SK-N-SH (cell line): ENCODE data around the gene AHNAK2. TPM values are rescaled to one million over a fixed set of nuclear protein-coding genes. Genes with fewer than 3 reads are reported as not detected.

Experiments used
- CTCF ChIA-PET: fragments of 300-600, 350-600 bp; formaldehyde crosslinking; extraction: SDS; loops from one replicate; lab custom pipeline; 2021; lab: Yijun Ruan, JAX
- POLR2A ChIA-PET: fragments of 350-600 bp; sonication (Branson Sonifier 250); formaldehyde crosslinking; extraction: SDS; loops from one replicate; lab custom pipeline; 2020; ENCODE audit warnings: antibody characterized with exemption, inconsistent platforms; lab: Yijun Ruan, JAX
- DNase-seq: peaks from one replicate; pipeline ENCODE4 v3.0.0; 2012
- H2AFZ ChIP-seq: fragments of 200-600 bp; sonication (generic); 2 replicates; pipeline ENCODE4 v1.8.1; 2016; ENCODE audit warnings: antibody characterized with exemption, mild to moderate bottlenecking, low read depth
- H3F3A ChIP-seq: fragments of 200-600 bp; sonication (generic); replicated peaks from 2 replicates; pipeline ENCODE3; 2016; ENCODE audit warnings: antibody characterized with exemption, mild to moderate bottlenecking; ENCODE audit not compliant: insufficient read depth
- H3K27ac ChIP-seq, 2 experiments: fragments of 200-500 bp in 1 of 2; fragments of 200-600 bp in 1 of 2; sonication (Bioruptor generic) in 1 of 2; sonication (generic), shearing (Covaris generic) in 1 of 2; 2 replicates each; pipeline versions ENCODE4 v1.5.1 to v1.6.1; 2014 to 2016; ENCODE audit warnings: low read depth in 2 of 2, inconsistent platforms in 1 of 2, low read length in 1 of 2, mild to moderate bottlenecking in 1 of 2, mixed read lengths in 1 of 2
- H3K27me3 ChIP-seq: fragments of 200-600 bp; sonication (generic), shearing (Covaris generic); 2 replicates; pipeline ENCODE4 v1.6.1; 2016; ENCODE audit warnings: mixed run types; ENCODE audit not compliant: insufficient read depth
- H3K36me3 ChIP-seq, 2 experiments: fragments of 200-500 bp in 1 of 2; fragments of 200-600 bp in 1 of 2; sonication (Bioruptor generic) in 1 of 2; sonication (generic) in 1 of 2; replicated peaks in 1 of 2; 2 replicates each; pipeline versions ENCODE3 to v1.5.1; 2014 to 2016; ENCODE audit warnings: low read length in 1 of 2, mild to moderate bottlenecking in 1 of 2; ENCODE audit not compliant: insufficient read depth in 2 of 2, control insufficient read depth in 1 of 2
- H3K4me1 ChIP-seq, 2 experiments: fragments of 200-500 bp in 1 of 2; fragments of 200-600 bp in 1 of 2; sonication (Bioruptor generic) in 1 of 2; sonication (generic), shearing (Covaris generic) in 1 of 2; 2 replicates each; pipeline versions ENCODE4 v1.5.1 to v1.6.1; 2014 to 2016; ENCODE audit warnings: low read depth in 1 of 2, low read length in 1 of 2, mixed run types in 1 of 2; ENCODE audit not compliant: insufficient read depth in 2 of 2, control insufficient read depth in 1 of 2
- H3K4me2 ChIP-seq: fragments of 200-600 bp; sonication (generic), shearing (Covaris generic); 2 replicates; pipeline ENCODE4 v1.6.1; 2017; ENCODE audit warnings: mixed run types
- H3K4me3 ChIP-seq, 2 experiments: fragments of 200-500 bp in 1 of 2; fragments of 200-600 bp in 1 of 2; sonication (Bioruptor generic) in 1 of 2; sonication (generic), shearing (Covaris generic) in 1 of 2; 2 replicates each; pipeline versions ENCODE4 v1.5.1 to v1.8.1; 2014 to 2016; ENCODE audit warnings: low read depth in 2 of 2, inconsistent platforms in 1 of 2, low read length in 1 of 2, mild to moderate bottlenecking in 1 of 2, mixed read lengths in 1 of 2, moderate library complexity in 1 of 2
- H3K79me2 ChIP-seq: fragments of 200-600 bp; sonication (generic); 2 replicates; pipeline ENCODE4 v1.8.1; 2017; ENCODE audit warnings: mild to moderate bottlenecking; ENCODE audit not compliant: insufficient read depth
- H3K9ac ChIP-seq: fragments of 200-600 bp; sonication (generic); 2 replicates; pipeline ENCODE4 v1.6.1; 2017; ENCODE audit warnings: mixed run types
- H3K9me2 ChIP-seq: fragments of 200-600 bp; sonication (generic); 2 replicates; pipeline ENCODE4 v1.6.1; 2017; ENCODE audit warnings: mixed run types
- H3K9me3 ChIP-seq: fragments of 200-600 bp; sonication (generic); 2 replicates; pipeline ENCODE4 v1.6.1; 2017; ENCODE audit warnings: mixed run types, mild to moderate bottlenecking, moderate library complexity
- H4K20me1 ChIP-seq: fragments of 200-600 bp; sonication (generic); 2 replicates; pipeline ENCODE4 v1.6.1; 2017; ENCODE audit warnings: mild to moderate bottlenecking, mixed run types; ENCODE audit not compliant: insufficient read depth
- EP300 ChIP-seq, 2 experiments: IDR thresholded peaks; 2 replicates each; pipeline versions ENCODE4 v1.4.0 to v1.6.1; 2012; ENCODE audit warnings: borderline replicate concordance in 1 of 2, low read depth in 1 of 2, low read length in 1 of 2
- GATA2 ChIP-seq: sonication (generic); formaldehyde crosslinking; IDR thresholded peaks from 2 replicates; pipeline ENCODE4 v1.5.0; 2020; ENCODE audit warnings: mild to moderate bottlenecking, missing genetic modification reagents
- MAX ChIP-seq: IDR thresholded peaks from 2 replicates; pipeline ENCODE4 v1.4.0; 2012; ENCODE audit warnings: low read depth
- MXI1 ChIP-seq: IDR thresholded peaks from 2 replicates; pipeline ENCODE4 v1.6.1; 2012; ENCODE audit warnings: mild to moderate bottlenecking, low read depth, low read length, improper control_type of control experiment
- PBX3 ChIP-seq: IDR thresholded peaks from 2 replicates; pipeline ENCODE4; 2012
- POLR2AphosphoS5 ChIP-seq: IDR thresholded peaks from 2 replicates; pipeline ENCODE4 v1.6.1; 2012; ENCODE audit warnings: low read depth, low read length
- RCOR1 ChIP-seq: fragments of 150-350 bp; IDR thresholded peaks from 2 replicates; pipeline ENCODE4 v1.6.1; 2017; ENCODE audit warnings: antibody characterized with exemption, low read length
- REST ChIP-seq: IDR thresholded peaks from 2 replicates; pipeline ENCODE4 v1.6.1; 2012; ENCODE audit warnings: mild to moderate bottlenecking, low read depth, low read length, moderate library complexity
- RXRA ChIP-seq: IDR thresholded peaks from 2 replicates; pipeline ENCODE4 v1.4.0; 2012; ENCODE audit warnings: low read depth, mild to moderate bottlenecking, borderline replicate concordance
- SIN3A ChIP-seq: IDR thresholded peaks from 2 replicates; pipeline ENCODE4 v1.6.1; 2012; ENCODE audit warnings: low read depth, mild to moderate bottlenecking, low read length, moderate library complexity, borderline replicate concordance
- TEAD4 ChIP-seq: IDR thresholded peaks from 2 replicates; pipeline ENCODE4 v1.4.0; 2012; ENCODE audit warnings: mild to moderate bottlenecking, borderline replicate concordance; ENCODE audit not compliant: insufficient read depth
- YY1 ChIP-seq: IDR thresholded peaks from 2 replicates; pipeline ENCODE4 v1.4.0; 2012; ENCODE audit warnings: low read depth, mild to moderate bottlenecking
- WGBS: methylation state at CpG from one replicate; pipeline ENCODE4 v1.1.6; 2017; ENCODE audit warnings: low lambda C conversion rate; 5-methylcytosine and 5-hydroxymethylcytosine counted together
- polyA plus RNA-seq, 3 experiments: library from polyadenylated mRNA; depleted of rRNA; stranded (reverse); fragments of >200 nt; gene quantifications; 2 replicates each; pipeline ENCODE4 v1.2.3, GENCODE V29; 2012

Gene AHNAK2
- polyA plus RNA-seq, 1 of the 3 experiments (the other 2 are of a cell fraction) = 33.5 TPM

GRCh38 chr14:104939666-104940410, 38.3 kb downstream of the AHNAK2 start (continued):
- TF ChIP-seq REST (no peak), TEAD4 (no peak), SIN3A (no peak)

- ChIA-PET CTCF (interaction anchor here (1.5 to 2.4 kb wide), 2 partner anchors 38 to 107 kb away, joined by 3 to 12 read pairs; no protein-coding TSS in a partner anchor), POLR2A (no interaction called here)
- no peak for TF ChIP-seq PBX3
- TF ChIP-seq YY1 = no peak
- no peak for TF ChIP-seq GATA2 (CRISPR knock-in tag)
- TF ChIP-seq MAX = no peak
- no peak for DNase-seq
- H3K36me3 ChIP-seq = peaks cover 7 to 24% of the 10 kb centered on the region in 2 experiments
- H3K9ac ChIP-seq = no peak overlapping the region
- no peak overlapping the region for H3K4me2 ChIP-seq
- no peaks in the 10 kb centered on the region for H3K79me2 ChIP-seq
- no peak overlapping the region for H3K27ac ChIP-seq
- H3K4me1 ChIP-seq = peaks cover 0 to 5% of the 10 kb centered on the region in 2 experiments; a peak in 1 of 4 replicates
- H3K9me3 ChIP-seq = no peaks in the 10 kb centered on the region
- H3F3A ChIP-seq = peaks cover 3% of the 10 kb centered on the region
- H4K20me1 ChIP-seq = no peaks in the 10 kb centered on the region
- H3K4me3 ChIP-seq = no peak overlapping the region
- WGBS = 20% methylated on average over 1 of the region's 1 CpG
- H2AFZ ChIP-seq = no peak overlapping the region
- no peaks in the 10 kb centered on the region for H3K27me3 ChIP-seq
- H3K9me2 ChIP-seq = no peaks in the 10 kb centered on the region
Observed at GRCh38 chr14:104938960-104939359, 39.2 kb downstream of the AHNAK2 start.

- TF ChIP-seq MXI1 = no peak
- no peak for TF ChIP-seq RCOR1
- TF ChIP-seq RXRA = no peak
- no peak for TF ChIP-seq PBX3
- no peak for TF ChIP-seq EP300 (IDR thresholded peaks at IDR 0.05; ENCODE audit: borderline replicate concordance in 1 of 2, low read depth in 1 of 2, low read length in 1 of 2)
- no peak for TF ChIP-seq POLR2AphosphoS5
- TF ChIP-seq, all 33 proteins: peak for 0
- no peaks in the 10 kb centered on the region for H4K20me1 ChIP-seq
- H2AFZ ChIP-seq = no peak overlapping the region
- POLR2A ChIA-PET = no interaction called here
- no peaks in the 10 kb centered on the region for H3K9me2 ChIP-seq
- H3K9me3 ChIP-seq = no peaks in the 10 kb centered on the region
- WGBS = 81% methylated on average over 2 of the region's 2 CpGs
- H3K4me3 ChIP-seq = no peak overlapping the region
- no peaks in the 10 kb centered on the region for H3K79me2 ChIP-seq
- peaks cover 0 to 5% of the 10 kb centered on the region in 2 experiments; a peak in 1 of 4 replicates for H3K4me1 ChIP-seq
- no peak for DNase-seq
- no peak overlapping the region for H3K27ac ChIP-seq
- H3F3A ChIP-seq = peaks cover 3% of the 10 kb centered on the region
- no peak overlapping the region for H3K4me2 ChIP-seq
- no peaks in the 10 kb centered on the region for H3K27me3 ChIP-seq
- peaks cover 7 to 24% of the 10 kb centered on the region in 2 experiments for H3K36me3 ChIP-seq
- no peak overlapping the region for H3K9ac ChIP-seq
- CTCF ChIA-PET = interaction anchor here (2.4 kb wide), 1 partner anchor 107 kb away, joined by 12 read pairs; no protein-coding TSS in a partner anchor
Observed at GRCh38 chr14:104938436-104938835, 39.7 kb downstream of the AHNAK2 start.
